Fibroblast of skin of left biceps (primary cell): ENCODE measurements around the gene OSTF1.

Source experiments
- DNase-seq, 2 experiments: peaks; one replicate each; pipeline ENCODE4 v3.0.0-alpha.2; 2013; ENCODE audit warnings: low read depth in 2 of 2

OSTF1 gene

DNA sequence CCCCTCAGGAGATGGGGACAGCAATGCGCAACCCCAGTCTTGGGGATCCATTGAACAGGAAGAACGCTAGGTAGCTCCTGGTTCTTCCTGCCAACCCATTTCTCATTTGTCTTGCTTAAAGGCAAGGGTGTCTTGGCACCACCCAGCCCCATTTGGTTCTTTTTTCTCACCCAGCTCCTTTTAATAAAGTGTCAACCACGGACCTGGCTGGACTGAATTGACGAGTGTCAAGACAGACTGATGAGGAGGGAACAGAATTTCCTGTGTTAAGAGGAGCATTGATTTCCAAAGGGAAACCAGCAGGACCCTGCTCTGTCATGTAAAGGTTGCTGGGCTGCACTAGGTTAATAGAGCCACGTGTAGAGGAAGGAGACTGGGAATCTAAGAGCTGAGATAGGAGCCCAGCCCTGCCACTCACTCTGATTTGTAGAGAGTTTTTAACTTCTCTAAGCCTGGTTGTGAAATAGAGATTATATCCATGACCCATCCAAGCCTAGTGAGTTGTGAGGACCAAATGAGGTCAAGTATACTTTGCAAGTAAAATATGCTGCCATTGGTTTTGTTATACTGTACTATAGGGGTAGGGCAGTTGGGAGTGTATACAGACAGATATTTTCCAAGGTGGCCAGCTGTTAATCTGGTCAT lies 33.7 kb downstream of the OSTF1 start:
- no peak for DNase-seq

DNA sequence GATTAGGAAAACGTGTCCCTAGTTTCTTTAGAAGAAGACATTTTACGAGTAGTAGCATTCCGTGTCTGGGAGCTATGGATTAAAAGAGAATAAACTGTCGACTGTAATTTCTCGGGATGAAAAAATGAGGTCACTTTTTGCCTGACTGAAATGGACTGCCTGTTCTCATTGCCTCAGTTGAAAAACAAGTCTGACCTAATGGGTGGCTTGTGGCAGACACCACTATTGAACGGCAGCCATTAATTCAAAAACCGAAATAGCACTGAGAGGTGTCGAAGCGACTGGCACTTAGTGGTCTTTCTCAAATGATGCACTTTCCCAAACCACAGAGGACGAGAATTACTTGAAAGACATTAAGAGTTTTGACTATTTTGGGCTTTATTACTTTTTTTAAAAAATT lies 35.4 kb downstream of the OSTF1 start:
- DNase-seq: no peak

DNA sequence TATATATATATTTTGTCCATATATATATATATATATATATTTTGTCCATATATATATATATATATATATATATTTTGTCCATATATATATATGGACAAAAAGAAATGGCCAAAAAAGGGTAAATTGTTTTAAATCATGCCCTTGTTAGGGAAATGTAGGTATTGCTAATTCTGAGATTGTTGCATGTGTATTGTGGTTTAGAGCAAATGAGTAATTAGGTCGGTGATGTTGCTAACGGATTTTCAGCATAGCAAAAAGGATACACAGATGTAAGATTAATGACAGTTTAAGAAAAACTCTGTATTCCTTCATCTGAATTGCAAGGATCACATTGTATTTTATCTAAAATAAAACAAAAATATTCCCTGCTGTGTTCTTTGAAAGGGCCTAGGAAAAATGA lies 40.2 kb downstream of the OSTF1 start:
- DNase-seq: no peak

DNA sequence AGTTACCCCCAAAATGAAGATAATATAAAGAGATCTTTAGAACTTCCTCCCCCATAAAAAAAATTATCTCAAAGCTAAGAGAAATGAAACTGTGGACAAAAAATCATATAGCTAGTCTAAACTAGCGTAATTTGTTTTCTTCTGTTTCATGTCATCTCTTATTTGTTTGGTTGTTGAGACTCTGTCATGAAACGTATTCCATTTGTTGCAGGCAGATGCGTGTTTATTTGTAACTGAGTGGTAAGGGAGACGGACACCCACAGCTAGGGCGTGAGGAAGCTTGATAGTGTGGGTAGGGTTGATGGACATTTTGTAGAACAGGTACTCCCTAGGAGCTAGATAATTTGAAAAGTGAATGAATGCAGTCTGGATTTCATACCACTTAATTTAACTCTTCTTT lies 41.9 kb downstream of the OSTF1 start:
- DNase-seq: no peak

DNA sequence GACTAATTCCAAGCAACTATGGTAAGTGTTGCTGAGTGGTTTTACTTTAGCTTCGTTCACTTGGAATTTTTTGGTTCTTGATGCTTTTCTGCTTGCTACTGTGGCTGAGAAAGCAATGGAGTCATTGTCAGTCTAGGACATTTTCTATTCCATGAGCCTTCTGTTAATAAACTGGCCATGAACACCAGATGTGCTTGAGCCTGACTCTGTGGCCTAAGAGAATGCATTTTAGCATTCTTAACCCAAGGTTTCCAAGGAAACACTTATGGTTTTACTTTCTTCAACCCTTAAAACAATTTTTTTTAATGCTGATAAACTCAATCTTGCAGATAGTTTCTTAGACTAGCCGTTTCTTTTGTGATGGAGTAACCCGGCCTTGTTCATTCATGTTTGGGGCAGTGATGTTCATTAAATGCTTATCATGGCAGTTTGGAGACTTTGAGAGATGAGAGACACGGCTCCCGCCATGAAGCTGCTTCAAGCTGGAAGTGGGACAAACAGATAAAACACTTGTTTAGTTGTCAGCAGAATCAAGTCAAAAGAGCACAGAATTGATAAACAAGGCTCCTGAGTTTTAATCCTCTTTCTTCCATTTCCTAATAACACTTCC lies 42.4 kb downstream of the OSTF1 start:
- peak; percentile 22 to 25 for DNase-seq

DNA sequence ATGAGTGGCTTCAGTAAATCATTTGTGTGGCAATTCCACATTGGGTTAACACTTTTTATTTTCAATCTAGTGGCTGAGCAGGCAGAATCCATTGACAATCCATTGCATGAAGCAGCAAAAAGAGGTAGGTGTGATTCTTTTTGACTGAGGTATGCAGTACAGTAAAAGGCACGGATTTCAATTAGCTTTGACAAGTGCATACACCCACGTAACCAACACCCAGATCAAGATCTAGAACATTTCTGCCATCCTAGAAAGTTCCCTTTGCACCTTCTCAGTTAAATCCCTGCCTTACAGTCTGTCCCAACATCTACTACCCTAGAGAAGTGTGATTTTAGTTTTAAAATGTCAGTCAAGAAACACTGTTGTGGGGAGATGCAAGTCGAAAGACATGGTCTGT lies 43.4 kb downstream of the OSTF1 start:
- DNase-seq: no peak

DNA sequence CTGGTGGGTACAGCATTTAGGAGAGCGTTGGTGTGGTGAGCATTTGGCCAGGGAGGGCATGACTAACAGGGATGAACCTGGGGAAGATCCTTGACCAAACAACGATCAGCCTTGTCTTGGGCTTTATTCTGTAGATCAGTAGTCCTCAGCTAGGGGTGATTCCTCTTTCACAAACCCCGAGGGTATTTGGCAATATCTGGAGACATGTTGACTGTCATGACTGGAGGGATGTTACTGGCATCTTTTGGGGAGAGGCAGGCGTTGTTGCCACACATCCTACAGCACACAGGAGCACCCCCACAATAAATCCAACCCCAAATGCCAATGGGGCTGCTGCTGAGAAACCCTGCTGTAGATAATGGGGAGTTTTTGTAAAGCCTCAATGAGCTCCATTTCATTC lies 43.9 kb downstream of the OSTF1 start:
- DNase-seq: no peak

DNA sequence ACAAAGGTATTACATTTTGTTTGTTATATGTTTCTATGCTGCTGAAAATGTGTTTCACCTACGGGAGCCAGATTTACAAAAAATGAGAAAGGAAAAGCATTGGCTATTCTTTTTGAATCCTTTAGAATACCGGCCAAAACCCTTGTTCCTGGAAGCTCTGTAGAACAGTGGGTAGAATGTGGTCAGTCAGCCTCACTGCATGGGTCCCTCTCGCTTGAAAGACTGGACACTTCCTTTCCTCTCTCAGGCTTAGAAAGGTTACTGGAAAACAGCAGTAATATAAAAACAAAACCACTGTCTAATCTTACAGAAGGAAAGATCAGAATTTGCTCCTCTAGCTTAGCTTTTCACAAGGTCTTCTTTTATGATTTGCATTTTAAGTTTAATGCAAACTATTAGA lies 45.1 kb downstream of the OSTF1 start:
- DNase-seq: no peak

DNA sequence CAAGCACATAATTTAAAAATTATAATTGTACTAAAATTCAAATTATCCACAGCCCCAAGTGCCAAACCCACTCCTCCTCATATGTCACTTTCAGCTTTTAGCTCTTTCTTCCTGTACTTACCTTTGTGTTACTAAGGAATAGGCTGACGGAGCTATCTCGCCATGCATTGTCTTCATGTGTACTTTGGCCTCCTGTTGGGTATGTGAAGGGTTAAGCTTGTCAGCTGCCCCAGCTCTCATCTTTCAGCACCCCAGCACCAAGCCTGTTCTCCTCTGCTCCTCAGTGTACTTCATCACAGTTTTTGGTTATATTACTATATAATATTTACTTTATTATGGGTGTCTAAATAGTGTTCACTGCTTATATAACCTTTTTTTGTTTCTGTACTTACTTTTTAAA lies 46.2 kb downstream of the OSTF1 start:
- DNase-seq: no peak

DNA sequence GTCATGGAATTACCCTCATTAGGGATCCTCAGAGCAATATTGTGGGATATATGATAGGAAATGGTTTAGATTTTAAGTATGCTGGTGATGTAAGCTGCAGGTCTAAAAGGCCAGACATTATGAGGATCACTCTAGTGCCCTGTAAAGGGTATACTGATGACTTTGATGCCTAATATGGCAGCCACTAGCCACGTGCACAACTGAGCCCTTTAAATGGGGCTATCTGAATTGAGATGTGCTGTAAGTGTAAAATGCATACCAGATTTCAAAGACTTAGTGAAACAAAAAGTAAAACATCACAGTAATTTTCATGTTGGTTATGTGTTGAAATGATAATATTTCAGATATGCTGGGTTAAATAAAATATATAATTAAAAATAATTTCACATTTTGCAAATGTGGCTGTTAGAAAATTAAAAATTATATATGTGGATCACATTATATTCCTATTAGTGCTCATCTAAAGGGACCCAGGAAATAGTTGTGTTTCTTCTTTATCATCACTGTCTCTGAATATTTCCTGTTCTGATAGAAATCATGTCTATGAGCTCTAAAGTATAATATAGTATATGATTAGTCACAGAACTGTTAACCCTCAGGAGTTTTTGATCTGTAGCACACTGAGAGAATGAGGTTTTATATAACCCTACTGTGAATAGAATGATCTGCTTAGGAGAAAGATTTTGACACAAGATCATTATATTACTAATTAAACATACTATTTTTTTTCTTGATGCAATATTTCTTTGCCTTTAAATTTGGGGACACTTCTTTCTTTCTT lies 50.1 kb downstream of the OSTF1 start:
- no peak for DNase-seq

DNA sequence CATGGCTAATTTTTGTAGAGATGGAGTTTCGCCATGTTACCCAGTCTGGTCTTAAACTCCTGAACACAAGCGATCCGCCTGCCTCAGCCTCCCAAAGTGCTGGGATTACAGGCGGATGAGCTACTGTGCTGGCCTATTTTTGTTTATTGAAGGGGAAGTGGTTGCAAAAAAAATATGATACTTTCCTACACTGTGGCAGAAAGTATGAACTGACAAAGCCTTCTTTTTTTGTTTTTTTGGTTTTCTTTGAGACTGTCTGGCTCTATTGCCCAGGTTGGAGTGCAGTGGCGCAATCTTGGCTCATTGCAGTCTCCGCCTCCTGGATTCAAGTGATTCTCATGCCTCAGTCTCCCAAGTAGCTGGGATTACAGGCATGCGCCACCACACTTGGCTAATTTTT lies 50.9 kb downstream of the OSTF1 start:
- DNase-seq: no peak

DNA sequence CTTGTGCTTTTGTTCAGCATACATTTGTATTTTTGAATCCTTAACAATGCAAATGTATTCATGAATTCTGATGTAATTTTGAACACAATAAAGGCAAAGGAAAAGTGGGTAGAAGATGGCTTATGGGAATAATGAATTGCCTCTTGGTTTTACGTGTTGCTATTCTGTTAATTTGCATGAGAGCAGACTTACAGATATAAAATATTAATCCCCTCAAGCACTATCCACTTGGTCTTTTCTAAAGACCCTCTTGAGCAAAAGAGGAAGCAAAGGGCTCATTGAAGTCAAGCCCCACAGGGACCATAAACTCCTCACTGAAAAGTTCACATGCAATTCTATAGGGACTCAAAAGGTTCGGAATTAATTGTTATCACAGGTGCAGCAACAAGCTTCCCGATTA lies 51.9 kb downstream of the OSTF1 start:
- no peak for DNase-seq

DNA sequence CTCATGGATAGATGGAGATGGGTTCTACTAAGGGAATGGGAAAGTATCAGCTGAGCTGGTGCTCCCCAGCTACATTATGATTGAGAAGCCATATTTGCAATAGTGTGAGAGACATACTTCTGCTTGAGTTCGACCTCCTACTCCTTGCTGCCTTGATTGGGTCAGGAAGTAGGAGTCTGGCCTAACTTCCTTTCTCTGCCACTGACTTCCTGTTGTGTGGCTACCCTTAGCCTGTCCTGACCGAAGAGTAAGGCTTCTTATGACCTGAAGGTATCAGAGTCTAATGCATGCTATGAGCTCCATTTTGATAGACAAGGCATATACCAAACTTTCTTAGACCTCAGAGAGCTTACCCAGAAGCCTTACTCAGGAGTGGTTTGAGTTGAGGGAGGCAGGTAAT lies 53.9 kb downstream of the OSTF1 start:
- no peak for DNase-seq

DNA sequence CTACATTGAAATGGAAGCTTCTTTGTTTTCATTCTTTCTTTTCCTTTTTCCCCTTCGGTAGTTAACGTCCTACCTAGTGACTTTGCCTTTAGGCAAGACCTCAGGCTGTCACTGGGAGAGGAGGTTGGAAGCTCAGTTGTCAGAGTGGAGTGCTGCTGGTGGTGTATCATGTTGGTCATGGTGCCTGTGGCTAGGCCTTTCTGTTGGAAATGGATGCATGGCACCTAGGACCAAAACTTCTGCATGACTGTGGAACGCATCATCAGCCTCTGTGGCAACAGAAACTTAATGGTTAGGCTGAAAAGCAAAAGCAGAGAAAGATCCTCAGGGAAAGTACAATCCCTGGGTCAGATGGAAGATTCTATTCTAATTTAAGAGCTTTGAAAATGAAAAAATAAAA lies 57.9 kb downstream of the OSTF1 start:
- no peak for DNase-seq

DNA sequence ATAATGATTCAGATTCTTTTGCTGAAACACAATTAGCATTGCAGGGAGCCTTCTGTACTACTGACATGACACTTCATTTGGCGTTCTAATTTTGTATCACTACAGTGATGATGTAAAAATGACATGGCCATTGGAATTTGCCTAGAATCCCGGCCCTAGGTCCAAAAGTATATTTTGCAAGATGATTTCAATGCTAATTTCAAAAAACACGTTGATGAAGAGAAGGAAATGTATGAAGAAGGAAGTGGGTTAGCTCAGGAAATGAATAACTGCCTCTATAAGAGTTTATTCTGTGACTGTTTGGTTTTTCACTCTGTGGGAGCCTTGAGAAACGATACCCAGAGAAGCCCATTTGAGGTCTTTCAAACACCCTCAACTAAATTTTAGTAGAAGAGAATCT lies 59.3 kb downstream of the OSTF1 start:
- DNase-seq: no peak

DNA sequence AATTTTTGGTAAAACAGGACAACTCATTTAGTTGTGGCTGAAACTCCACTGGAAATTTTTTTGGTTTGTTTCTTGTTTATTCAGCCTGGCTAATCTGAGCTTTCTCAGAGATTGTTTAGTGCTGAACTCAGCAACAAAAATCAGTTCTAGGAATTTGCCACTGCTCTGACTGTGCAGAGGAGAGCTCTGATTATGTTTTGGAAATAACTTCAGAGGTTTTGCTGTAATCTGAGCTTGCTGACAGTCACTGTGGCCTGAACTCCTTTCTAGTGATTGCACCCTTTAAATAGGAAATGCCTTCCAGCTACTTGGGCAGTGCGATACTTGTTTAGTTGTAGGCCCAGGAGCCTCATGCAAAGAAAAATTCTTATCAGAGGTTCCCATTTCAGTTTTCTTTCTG lies 60.2 kb downstream of the OSTF1 start:
- DNase-seq: peak; percentile 60 to 70

DNA sequence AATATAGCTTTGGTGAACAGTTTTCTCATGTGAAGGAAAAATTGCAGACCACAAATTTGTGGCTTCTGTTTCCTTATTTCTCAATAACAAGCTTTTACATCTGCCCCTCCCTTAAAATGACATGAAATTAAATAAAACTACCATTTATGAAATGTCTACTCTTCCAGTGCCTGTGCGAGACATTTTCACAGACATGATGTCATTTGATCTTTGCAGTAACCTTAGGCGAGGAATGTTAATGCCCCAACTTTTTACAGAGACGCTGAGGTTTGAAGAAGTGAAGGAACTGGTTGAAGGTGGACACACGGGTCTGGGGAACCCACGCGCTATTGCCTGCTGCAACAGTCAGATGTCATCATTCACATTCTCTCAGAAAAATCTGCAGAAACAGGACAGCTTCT lies 61.5 kb downstream of the OSTF1 start:
- DNase-seq: no peak

DNA sequence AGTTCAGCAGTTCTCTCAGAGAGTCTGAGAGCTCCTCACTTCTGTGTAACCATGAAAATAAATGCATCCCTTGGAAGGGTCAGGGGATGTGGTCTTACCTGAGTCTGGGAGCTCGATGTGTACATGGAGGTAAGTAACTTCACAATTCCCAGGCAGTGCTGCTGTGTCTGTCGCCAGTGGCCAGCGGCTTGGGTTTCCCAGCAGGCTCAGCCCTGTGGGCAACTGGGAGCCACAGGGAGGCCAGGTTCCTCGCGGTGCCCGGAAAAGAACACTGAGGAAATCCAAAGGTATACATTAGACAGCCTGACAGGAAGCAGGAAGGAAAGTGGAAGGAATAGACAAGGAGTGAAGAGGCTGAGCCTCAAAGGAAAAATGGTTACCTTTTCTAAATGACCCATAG lies 62.2 kb downstream of the OSTF1 start:
- DNase-seq: no peak

DNA sequence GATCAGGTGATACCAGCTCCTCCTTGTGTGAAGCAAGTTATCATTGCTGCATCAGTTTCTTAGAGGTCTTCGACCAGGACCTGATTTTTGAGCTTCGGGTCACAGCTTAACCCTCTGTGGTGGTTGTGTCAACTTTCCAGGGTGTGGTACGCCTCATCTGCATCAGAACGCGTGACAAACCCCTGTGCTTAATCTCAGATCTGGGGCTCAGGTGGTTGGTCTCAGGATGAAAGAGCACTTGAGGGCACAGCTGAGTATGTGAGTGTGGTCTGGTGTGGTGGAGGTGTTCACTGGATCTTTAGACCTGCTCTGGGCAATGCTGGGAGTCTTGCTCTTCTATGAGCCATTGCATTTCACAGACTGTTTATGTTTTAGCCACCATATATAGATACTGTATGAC lies 64.1 kb downstream of the OSTF1 start:
- DNase-seq: no peak

DNA sequence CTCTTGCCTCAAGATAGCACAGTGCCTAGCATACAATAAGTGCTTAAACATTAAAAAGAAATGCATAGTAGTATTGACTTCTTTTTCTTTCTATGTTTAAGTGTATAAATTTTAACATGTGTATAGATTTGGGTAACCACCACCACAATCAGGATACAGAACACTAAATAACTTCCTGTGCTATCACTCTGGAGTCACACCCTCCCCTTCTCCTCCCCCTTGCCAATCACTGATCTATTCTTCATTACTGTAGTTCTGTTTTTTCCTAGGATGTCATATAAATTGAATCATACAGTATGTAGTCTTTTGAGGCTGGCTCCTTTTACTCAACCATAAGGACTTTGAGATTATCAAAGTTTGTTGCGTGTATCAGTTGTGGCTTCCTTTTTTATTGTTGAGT lies 68.5 kb downstream of the OSTF1 start:
- DNase-seq: no peak

DNA sequence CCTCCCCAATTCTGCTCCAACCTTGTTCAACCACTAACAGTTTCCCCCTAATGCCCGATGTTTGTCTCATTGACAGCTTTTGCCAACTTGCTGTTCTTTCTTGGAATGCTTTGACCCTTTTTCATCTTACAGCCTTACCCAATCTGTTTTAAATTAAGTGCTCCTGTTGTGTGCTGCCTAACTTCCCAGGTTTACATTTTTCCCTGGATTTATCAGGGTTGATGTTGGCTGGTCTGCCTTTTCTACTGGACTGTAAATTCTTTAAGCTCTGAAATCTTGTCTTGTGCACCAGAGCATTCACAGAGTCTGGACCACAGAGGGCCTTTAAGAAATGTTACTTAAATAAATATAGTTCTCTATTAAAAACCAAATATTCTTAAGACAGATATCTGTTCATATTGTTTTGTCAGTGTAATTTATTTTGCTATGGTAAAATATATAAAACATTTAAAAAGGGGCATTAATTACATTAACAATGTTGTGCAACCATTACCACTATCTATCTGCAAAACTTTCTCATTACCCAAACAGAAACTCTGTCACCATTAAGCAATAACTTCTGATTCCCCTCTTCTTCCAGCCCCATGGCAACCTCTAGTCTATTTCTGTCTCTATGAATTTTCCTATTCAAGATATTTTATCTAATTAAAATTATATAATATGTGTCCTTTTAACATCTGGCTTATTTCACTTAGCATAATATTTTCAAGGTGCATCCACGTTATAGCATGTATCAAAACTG lies 73.0 kb downstream of the OSTF1 start:
- peak in 1 of 2 experiments; percentile 12 for DNase-seq

DNA sequence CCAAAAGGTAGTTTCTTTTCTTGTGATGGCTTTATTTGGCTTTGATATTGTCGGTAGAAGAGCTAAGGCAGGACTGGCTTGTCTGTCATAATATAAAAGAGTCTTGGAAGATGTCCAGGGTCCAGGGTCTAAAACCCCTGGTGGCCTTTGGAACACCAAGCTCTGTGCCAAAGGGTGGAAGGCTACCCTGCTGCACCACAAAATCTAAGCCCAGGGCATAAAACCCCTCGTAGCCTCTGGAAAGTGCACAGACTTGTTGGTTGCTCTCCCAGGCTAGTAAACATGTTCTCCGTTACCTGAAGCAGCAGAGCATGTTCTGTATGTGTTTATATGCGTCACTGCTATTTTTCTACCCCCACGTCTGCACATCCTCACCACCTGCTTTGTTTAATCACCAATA lies 75.5 kb downstream of the OSTF1 start:
- no peak for DNase-seq

DNA sequence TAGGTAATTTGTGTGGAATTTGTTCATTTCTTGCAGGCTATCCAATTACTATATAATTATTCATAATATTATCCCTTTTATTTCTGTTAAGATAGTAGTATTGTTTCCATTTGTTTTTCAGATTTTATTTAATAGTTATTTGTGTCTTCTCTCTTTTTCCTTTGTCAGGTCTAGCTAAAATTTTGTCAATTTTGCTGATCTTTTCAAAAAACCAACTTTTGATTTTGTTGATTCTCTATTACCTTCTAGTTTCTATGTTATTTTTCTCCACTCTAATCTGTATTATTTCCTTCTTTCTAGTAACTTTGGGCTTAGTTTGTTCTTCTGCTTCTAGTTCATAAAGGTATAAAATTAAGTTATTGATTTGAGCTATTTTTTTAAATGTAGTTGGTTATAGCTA lies 76.3 kb downstream of the OSTF1 start:
- DNase-seq: no peak
